ENCODE results near the gene KIRREL3.

GRCh38 chr11:126479178-126479930 lies 521.2 kb downstream of the KIRREL3 start:
- TF ChIP-seq CTCF (conservative IDR thresholded peaks at IDR 0.05): no peak
- TF ChIP-seq ZFX (IDR thresholded peaks at IDR 0.05): no peak
